MM.1S (cell line): ENCODE results near the gene BRD3OS.

Source experiments
- EZH2phosphoT487 ChIP-seq: fragments of 300-600 bp; sonication (generic); IDR thresholded peaks from 2 replicates; pipeline ENCODE4 v1.6.1; 2018; ENCODE audit warnings: antibody characterized with exemption, low read length
- TF ChIP-seq, protein P1 (sequence below): fragments of 300-600 bp; sonication (generic); IDR thresholded peaks from 2 replicates; pipeline ENCODE4 v1.5.1; 2016; ENCODE audit warnings: antibody characterized with exemption, low read length, mixed read lengths

DNA sequence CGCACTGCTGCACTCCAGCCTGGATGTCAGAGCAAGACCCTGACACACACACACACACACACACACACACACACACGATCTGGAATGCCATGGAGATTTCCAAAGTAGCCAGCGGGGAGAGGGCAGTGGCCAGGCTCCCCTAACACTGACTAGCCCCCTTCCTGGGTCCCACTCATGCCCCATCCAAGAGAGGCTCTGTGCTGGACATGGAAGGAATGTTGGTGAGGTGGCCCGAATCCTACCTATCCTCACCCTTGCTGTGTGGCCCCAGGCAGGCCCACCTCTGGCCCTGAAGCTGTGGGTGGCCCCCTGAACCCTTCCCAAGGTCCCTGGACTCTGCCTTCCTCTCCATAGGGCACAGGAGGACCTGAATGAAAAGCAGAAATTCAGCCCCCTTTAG is 35.3 kb downstream of the BRD3OS start:
- TF ChIP-seq, protein P1, sequence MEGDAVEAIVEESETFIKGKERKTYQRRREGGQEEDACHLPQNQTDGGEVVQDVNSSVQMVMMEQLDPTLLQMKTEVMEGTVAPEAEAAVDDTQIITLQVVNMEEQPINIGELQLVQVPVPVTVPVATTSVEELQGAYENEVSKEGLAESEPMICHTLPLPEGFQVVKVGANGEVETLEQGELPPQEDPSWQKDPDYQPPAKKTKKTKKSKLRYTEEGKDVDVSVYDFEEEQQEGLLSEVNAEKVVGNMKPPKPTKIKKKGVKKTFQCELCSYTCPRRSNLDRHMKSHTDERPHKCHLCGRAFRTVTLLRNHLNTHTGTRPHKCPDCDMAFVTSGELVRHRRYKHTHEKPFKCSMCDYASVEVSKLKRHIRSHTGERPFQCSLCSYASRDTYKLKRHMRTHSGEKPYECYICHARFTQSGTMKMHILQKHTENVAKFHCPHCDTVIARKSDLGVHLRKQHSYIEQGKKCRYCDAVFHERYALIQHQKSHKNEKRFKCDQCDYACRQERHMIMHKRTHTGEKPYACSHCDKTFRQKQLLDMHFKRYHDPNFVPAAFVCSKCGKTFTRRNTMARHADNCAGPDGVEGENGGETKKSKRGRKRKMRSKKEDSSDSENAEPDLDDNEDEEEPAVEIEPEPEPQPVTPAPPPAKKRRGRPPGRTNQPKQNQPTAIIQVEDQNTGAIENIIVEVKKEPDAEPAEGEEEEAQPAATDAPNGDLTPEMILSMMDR, result no peak
- no peak for TF ChIP-seq EZH2phosphoT487
